Neutrophil (primary cell): ENCODE data around the gene GAS1.

Experiments used
- H3K27ac ChIP-seq: fragments of 200-600 bp; sonication (generic); 2 replicates; pipeline ENCODE4 v1.5.1; 2016; ENCODE audit warnings: mild to moderate bottlenecking, moderate library complexity
- H3K27me3 ChIP-seq: fragments of 200-600 bp; sonication (generic); 2 replicates; pipeline ENCODE4 v1.6.0; 2016; ENCODE audit warnings: mild to moderate bottlenecking
- H3K36me3 ChIP-seq: fragments of 200-600 bp; sonication (generic); 2 replicates; pipeline ENCODE4 v1.5.1; 2017
- H3K4me1 ChIP-seq, 2 experiments: fragments of 200-600 bp in 1 of 2; sonication (generic) in 1 of 2; 1 replicate in 1 of 2; 2 replicates in 1 of 2; pipeline versions ENCODE4 v1.5.1 to v1.6.1; 2013 to 2016; ENCODE audit warnings: low read depth in 1 of 2, low read length in 1 of 2, mild to moderate bottlenecking in 1 of 2, moderate library complexity in 1 of 2; ENCODE audit not compliant: control insufficient read depth in 1 of 2, insufficient read depth in 1 of 2
- H3K4me3 ChIP-seq, 2 experiments: fragments of 200-600 bp in 1 of 2; sonication (generic) in 1 of 2; 1 replicate in 1 of 2; 2 replicates in 1 of 2; pipeline ENCODE4 v1.5.1; 2013 to 2016; ENCODE audit warnings: low read depth in 1 of 2, low read length in 1 of 2, mild to moderate bottlenecking in 1 of 2, moderate library complexity in 1 of 2
- H3K9me3 ChIP-seq: fragments of 200-600 bp; sonication (generic); 2 replicates; pipeline ENCODE4 v1.5.1; 2016
- TF ChIP-seq, protein P1 (sequence below): fragments of 200-600 bp; sonication (generic); IDR thresholded peaks from 2 replicates; pipeline ENCODE4 v1.5.1; 2016; ENCODE audit warnings: antibody characterized with exemption

Gene GAS1

DNA sequence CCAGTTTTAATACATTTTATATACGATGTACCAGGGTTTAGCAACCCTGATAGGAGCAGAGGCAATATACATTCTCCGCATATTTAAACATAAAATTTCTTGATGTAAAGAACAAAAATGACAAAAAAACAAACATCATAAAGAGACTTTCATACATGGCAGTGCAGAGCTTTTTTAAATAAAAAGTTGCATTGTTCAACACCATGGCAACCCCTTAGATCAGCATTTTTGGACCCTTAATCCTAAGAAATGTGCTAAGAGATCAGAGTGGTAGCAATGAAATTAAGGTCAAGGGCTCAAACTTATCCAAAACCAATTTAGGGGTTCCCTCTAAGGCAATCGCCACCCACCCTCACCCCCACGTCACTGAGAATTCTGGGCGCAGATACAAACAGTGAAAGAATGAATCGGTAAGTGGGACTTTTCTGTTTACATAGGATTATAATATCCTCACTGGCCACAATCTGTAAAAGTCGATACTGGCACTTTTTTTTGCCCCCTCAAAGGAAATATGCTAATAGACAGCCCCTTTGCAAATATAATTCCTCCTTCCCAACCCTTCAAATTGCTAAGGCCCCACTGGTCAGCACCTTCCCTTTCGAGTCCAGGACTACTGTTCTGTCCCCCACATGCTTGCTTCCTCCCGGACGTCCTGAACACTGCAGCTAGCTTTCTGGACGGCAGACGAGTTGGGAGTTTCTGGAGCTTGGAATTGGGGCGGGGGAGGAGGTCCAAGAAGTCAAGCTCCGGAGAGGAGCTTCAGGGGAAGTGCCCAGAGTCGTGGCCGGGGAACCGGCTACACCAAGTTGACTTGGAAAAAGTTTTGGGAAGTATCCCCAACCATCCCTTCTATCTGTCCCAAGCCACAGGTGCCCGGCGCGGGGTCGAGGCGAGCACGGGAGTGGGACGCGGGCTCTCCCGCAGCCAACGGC is 2.2 kb downstream of the GAS1 start:
- H3K4me3 ChIP-seq, result no peak overlapping the region
- no peaks in the 10 kb centered on the region for H3K9me3 ChIP-seq
- H3K27me3 ChIP-seq, result peaks cover 100% of the 10 kb centered on the region
- no peak overlapping the region for H3K27ac ChIP-seq
- TF ChIP-seq, protein P1, sequence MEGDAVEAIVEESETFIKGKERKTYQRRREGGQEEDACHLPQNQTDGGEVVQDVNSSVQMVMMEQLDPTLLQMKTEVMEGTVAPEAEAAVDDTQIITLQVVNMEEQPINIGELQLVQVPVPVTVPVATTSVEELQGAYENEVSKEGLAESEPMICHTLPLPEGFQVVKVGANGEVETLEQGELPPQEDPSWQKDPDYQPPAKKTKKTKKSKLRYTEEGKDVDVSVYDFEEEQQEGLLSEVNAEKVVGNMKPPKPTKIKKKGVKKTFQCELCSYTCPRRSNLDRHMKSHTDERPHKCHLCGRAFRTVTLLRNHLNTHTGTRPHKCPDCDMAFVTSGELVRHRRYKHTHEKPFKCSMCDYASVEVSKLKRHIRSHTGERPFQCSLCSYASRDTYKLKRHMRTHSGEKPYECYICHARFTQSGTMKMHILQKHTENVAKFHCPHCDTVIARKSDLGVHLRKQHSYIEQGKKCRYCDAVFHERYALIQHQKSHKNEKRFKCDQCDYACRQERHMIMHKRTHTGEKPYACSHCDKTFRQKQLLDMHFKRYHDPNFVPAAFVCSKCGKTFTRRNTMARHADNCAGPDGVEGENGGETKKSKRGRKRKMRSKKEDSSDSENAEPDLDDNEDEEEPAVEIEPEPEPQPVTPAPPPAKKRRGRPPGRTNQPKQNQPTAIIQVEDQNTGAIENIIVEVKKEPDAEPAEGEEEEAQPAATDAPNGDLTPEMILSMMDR, result no peak
- no peaks in the 10 kb centered on the region for H3K36me3 ChIP-seq
- H3K4me1 ChIP-seq, result peaks cover 21 to 27% of the 10 kb centered on the region in 2 experiments

DNA sequence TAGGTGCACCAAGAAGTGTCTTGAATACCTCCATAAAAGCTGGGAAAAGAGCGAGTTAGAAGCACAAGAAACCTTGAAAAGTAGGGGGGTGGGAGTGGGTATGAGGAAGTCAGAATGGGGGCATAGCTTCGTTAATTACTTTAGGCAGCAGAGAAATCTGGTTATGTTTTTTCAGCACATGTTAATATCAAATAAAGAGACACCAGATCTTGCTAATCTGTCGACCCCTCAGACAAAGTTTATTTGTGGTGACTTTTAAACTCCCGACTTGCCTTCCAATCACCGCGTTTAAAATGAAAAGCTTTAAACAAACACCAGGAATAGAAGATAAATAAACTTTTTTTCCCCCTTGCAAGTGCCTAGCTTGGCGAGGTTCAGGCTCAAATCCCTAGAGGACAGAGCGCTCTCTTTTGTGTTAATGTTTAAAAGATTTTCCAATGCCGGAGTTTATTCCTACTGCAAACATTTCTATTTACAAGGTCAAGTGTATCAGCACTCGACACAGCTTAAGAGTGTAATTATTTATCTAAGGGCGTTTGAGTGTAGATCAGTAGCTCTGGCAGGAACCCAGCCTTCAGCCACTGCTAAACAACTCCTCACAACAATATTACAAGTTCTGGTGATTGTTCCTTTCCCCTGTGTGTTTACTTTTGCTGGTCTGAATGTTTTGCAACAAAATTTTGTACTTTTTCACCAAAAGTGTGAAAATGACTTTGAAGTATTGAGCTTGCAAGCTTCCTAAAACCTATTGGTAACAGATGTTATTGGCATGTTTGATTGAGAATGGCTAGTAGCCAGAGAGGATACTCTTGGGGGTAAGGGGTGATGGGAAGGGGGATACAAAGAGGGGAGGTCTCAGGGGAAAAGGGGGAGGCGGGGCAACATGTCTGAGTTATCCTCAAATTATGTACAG is 3.8 kb downstream of the GAS1 start:
- Histone ChIP-seq H3K4me3 (no peak overlapping the region), H3K9me3 (no peaks in the 10 kb centered on the region), H3K4me1 (peaks cover 16 to 23% of the 10 kb centered on the region in 2 experiments), H3K27ac (no peak overlapping the region), H3K36me3 (no peaks in the 10 kb centered on the region), H3K27me3 (peaks cover 99% of the 10 kb centered on the region)
- TF ChIP-seq, protein P1, result no peak

DNA sequence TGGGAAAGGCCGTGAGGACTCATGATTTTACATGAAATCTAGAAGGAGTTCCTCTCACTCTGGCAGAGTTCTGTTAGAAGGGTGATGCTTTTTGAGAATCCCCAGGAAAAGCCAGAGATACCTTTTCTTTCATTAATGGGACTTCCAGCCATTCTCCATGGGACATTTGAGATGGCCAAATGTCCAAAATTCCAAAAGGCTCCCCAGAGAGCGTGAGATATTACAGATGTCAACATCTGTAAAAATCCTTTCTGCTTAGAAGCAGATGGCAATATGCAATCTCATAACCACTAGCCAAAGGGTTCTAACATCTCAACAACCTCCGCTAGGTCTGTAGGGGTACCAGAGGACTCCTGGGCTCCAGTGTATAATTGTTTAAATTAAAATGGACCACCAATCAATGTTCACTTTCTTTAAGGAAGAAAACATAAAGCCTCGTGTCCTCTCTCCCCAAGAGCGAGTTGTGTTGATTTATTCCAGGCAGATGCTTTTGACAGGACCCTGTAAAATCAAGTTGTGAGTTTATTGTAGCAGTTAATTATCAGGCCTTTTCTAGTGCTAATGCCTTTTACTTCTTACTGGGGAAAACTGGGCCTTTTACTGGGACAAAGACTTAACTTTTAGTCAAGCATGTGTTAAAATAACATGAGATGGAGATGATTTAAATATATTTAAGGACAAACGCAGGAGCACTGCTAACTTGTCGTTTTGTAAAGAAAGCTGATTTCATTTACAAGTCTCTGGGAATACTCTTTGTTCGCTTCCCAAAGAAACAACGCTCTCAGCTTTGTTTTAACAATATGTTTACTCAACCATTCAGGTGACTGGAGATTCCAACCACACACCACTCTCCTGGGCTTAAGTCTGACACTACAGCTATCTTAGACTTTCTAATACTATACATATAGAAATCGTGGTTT is 4.8 kb downstream of the GAS1 start:
- Histone ChIP-seq H3K9me3 (no peaks in the 10 kb centered on the region), H3K27ac (no peak overlapping the region), H3K36me3 (no peaks in the 10 kb centered on the region), H3K4me1 (peaks cover 11 to 15% of the 10 kb centered on the region in 2 experiments), H3K27me3 (peaks cover 97% of the 10 kb centered on the region), H3K4me3 (no peak overlapping the region)
- TF ChIP-seq, protein P1, result no peak

DNA sequence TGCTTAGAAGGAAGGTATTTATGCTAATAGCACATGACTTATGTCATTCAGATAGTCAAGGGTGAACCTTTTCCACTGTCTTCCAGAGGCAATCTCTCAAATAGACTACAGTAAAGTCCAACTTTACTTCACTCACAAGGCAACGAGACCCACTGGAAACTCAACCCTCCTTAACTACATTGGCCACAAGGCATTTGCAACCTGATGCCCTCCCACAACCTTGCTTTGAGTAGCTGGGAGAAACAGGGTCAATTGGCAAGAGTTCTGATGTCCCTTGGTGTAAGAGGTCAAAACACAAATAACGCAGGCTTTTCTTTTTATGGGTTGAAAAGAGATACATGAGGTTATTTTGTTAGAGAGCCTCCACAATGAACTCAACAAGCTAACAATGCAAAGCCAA is 6.1 kb downstream of the GAS1 start:
- no peak overlapping the region for H3K4me3 ChIP-seq
- H3K4me1 ChIP-seq, result peaks cover 8 to 12% of the 10 kb centered on the region in 2 experiments
- H3K27me3 ChIP-seq, result peaks cover 83% of the 10 kb centered on the region
- no peak overlapping the region for H3K27ac ChIP-seq
- TF ChIP-seq, protein P1, result no peak
- no peaks in the 10 kb centered on the region for H3K9me3 ChIP-seq
- no peaks in the 10 kb centered on the region for H3K36me3 ChIP-seq

DNA sequence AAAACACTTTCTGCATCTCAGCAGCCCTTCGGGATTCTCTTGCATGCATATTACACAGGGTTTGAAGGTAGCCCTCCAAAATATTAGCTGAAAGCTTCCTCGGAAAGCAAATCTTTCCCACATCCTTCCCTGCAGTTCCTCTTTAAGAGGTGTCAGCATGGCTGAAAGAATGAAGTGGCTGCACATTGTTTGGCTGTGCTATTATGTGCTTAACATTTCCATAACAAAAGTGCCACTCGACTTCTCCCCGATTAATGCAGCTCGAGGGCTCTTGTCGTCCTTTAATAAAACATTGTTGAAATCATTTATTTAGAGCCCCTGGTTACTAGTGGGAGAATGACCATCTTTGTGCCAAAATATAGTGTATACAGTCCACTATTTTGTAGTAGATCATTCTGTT is 6.5 kb downstream of the GAS1 start:
- TF ChIP-seq, protein P1, result no peak
- Histone ChIP-seq H3K27ac (no peak overlapping the region), H3K4me1 (peaks cover 6 to 8% of the 10 kb centered on the region in 2 experiments), H3K36me3 (no peaks in the 10 kb centered on the region), H3K4me3 (no peak overlapping the region), H3K9me3 (no peaks in the 10 kb centered on the region), H3K27me3 (peaks cover 79% of the 10 kb centered on the region)
